HepG2 (cell line): Measurements from ENCODE around the gene BST1. TPM values are rescaled to one million over a fixed set of nuclear protein-coding genes. Genes with fewer than 3 reads are reported as not detected.

Experiments used
- ATAC-seq: fragments of 200-7000 bp; cut with Tn5 transposase; 3 replicates; pipeline ENCODE4 v1.9.1; 2020; ENCODE audit warnings: mild to moderate bottlenecking, moderate library complexity
- BruUV-seq: library from RNA; stranded (reverse); fragments of 400-500 nt; replicated peaks from 2 replicates; lab custom pipeline; 2021; lab: Mats Ljungman, UMichigan
- CTCF ChIA-PET: fragments of 300-600 bp; formaldehyde crosslinking; extraction: SDS; loops from one replicate; lab custom pipeline; 2021; ENCODE audit warnings: low total read pairs, inconsistent platforms, low intra/inter-chr PET ratio; lab: Yijun Ruan, JAX
- POLR2A ChIA-PET: fragments of 350-600 bp; sonication (Branson Sonifier 250); formaldehyde crosslinking; loops from one replicate; lab custom pipeline; 2020; ENCODE audit warnings: antibody characterized with exemption, inconsistent platforms; lab: Yijun Ruan, JAX
- DNase-seq: peaks from one replicate; pipeline ENCODE4 v3.0.0-alpha.2; 2015; ENCODE audit warnings: low spot score
- FAIRE-seq: peaks from 3 replicates; lab custom pipeline; 2011; peaks lifted over from hg19 to GRCh38; lab: Jason Lieb, UNC
- H2AFZ ChIP-seq: one replicate; pipeline ENCODE4 v1.6.1; 2011; ENCODE audit warnings: low read length, inconsistent platforms
- H3K27ac ChIP-seq: fragments of 300-600 bp; 3 replicates; pipeline ENCODE4 v1.8.0; 2011; ENCODE audit warnings: mixed run types, mild to moderate bottlenecking, mixed read lengths, low read length, inconsistent platforms; ENCODE audit not compliant: insufficient read depth; ENCODE audit errors: extremely low read length
- H3K27me3 ChIP-seq, 2 experiments: fragments of 200-600 bp in 1 of 2; 2 replicates in 1 of 2; 3 replicates in 1 of 2; pipeline versions ENCODE4 v1.6.0 to v1.8.0; 2011; ENCODE audit warnings: low read length in 2 of 2, mild to moderate bottlenecking in 2 of 2, moderate library complexity in 2 of 2, inconsistent platforms in 1 of 2; ENCODE audit not compliant: insufficient read depth in 2 of 2, control insufficient read depth in 1 of 2
- H3K36me3 ChIP-seq, 2 experiments: fragments of 200-600 bp in 1 of 2; replicated peaks in 1 of 2; 2 replicates in 1 of 2; 3 replicates in 1 of 2; pipeline versions ENCODE4 v1.5.1 to v1.8.0; 2011; ENCODE audit warnings: low read length in 2 of 2, inconsistent platforms in 1 of 2; ENCODE audit not compliant: insufficient read depth in 2 of 2, control insufficient read depth in 1 of 2
- H3K4me1 ChIP-seq: 2 replicates; pipeline ENCODE4 v1.5.1; 2012; ENCODE audit warnings: low read length, inconsistent platforms; ENCODE audit not compliant: insufficient read depth
- H3K4me2 ChIP-seq: 2 replicates; pipeline ENCODE4 v1.6.0; 2011; ENCODE audit warnings: low read depth, low read length, inconsistent platforms
- H3K4me3 ChIP-seq, 3 experiments: fragments of 200-600 bp in 1 of 3; sonication (generic), shearing (Covaris generic) in 1 of 3; replicated peaks in 1 of 3; 2 replicates each; pipeline ENCODE4 v1.5.1; 2011 to 2016; ENCODE audit warnings: low read length in 3 of 3, inconsistent platforms in 2 of 3, low read depth in 2 of 3, mild to moderate bottlenecking in 2 of 3, control low read depth in 1 of 3, mixed read lengths in 1 of 3; ENCODE audit not compliant: insufficient read depth in 1 of 3
- H3K79me2 ChIP-seq: one replicate; pipeline ENCODE4 v1.6.1; 2011; ENCODE audit warnings: low read length, inconsistent platforms; ENCODE audit not compliant: insufficient read depth
- H3K9ac ChIP-seq: 2 replicates; pipeline ENCODE4 v1.6.0; 2011; ENCODE audit warnings: mild to moderate bottlenecking, low read depth, low read length, inconsistent platforms; ENCODE audit not compliant: insufficient read depth
- H3K9me3 ChIP-seq: 2 replicates; pipeline ENCODE4 v1.5.1; 2012; ENCODE audit warnings: mild to moderate bottlenecking, low read length
- H4K20me1 ChIP-seq: 2 replicates; pipeline ENCODE4 v1.6.0; 2011; ENCODE audit warnings: inconsistent platforms, mild to moderate bottlenecking, low read length, moderate library complexity; ENCODE audit not compliant: insufficient read depth
- DR1 ChIP-seq: sonication (generic); formaldehyde crosslinking; IDR thresholded peaks from 2 replicates; pipeline ENCODE4 v1.8.0; 2021; ENCODE audit warnings: mild to moderate bottlenecking, missing genetic modification reagents, inconsistent platforms
- NBN ChIP-seq: fragments of 450-650 bp; conservative IDR thresholded peaks from 2 replicates; pipeline ENCODE4 v1.6.1; 2017
- NFE2L1 ChIP-seq: sonication (generic); formaldehyde crosslinking; IDR thresholded peaks from 2 replicates; pipeline ENCODE4 v1.4.0; 2020; ENCODE audit warnings: missing genetic modification reagents, mild to moderate bottlenecking, borderline replicate concordance
- RXRB ChIP-seq: IDR thresholded peaks from 2 replicates; pipeline ENCODE4 v1.6.1; 2016; ENCODE audit warnings: borderline replicate concordance, missing genetic modification reagents, missing compliant biosample characterization
- SPEN ChIP-seq: sonication (generic); formaldehyde crosslinking; IDR thresholded peaks from 2 replicates; pipeline ENCODE4 v1.5.1; 2020; ENCODE audit warnings: low read depth, mild to moderate bottlenecking, missing genetic modification reagents
- YEATS4 ChIP-seq: sonication (generic); formaldehyde crosslinking; IDR thresholded peaks from 2 replicates; pipeline ENCODE4 v1.4.0; 2020; ENCODE audit warnings: missing genetic modification reagents, borderline replicate concordance
- ZBTB37 ChIP-seq: sonication (generic); formaldehyde crosslinking; IDR thresholded peaks from 2 replicates; pipeline ENCODE4 v1.4.0; 2020; ENCODE audit warnings: mild to moderate bottlenecking, missing genetic modification reagents
- ZNF263 ChIP-seq: sonication (generic); formaldehyde crosslinking; IDR thresholded peaks from 2 replicates; pipeline ENCODE4 v1.4.0; 2020; ENCODE audit warnings: missing genetic modification reagents
- ZNF660 ChIP-seq: sonication (generic); formaldehyde crosslinking; IDR thresholded peaks from 2 replicates; pipeline ENCODE4 v1.5.1; 2020; ENCODE audit warnings: mild to moderate bottlenecking, low read depth, missing genetic modification reagents, borderline replicate concordance
- ZNF746 ChIP-seq: sonication (generic); formaldehyde crosslinking; IDR thresholded peaks from 2 replicates; pipeline ENCODE4 v1.8.0; 2022; ENCODE audit warnings: mild to moderate bottlenecking, missing genetic modification reagents
- ZNF800 ChIP-seq: sonication (generic); formaldehyde crosslinking; IDR thresholded peaks from 2 replicates; pipeline ENCODE4 v1.4.0; 2020; ENCODE audit warnings: missing genetic modification reagents
- WGBS: methylation state at CpG from one replicate; pipeline ENCODE4 v1.1.6; 2017; ENCODE audit warnings: low lambda C conversion rate; 5-methylcytosine and 5-hydroxymethylcytosine counted together
- in situ Hi-C: cut with HindIII; loops from 2 replicates; pipeline ENCODE4 v1.10.0; 2017; ENCODE audit warnings: low pct_unique_long_range_greater_than_20kb; ENCODE audit not compliant: extremely low pct_ligation_motif_present
- intact Hi-C: fragments of 100-400 bp; cut with micrococcal nuclease; formaldehyde crosslinking; loops from one replicate; pipeline ENCODE4 v1.10.0; 2022; ENCODE audit not compliant: unreplicated experiment
- polyA plus RNA-seq, 8 experiments: library from polyadenylated mRNA; depleted of rRNA in 3 of 8; stranded (reverse) in 7 of 8; unstranded in 1 of 8; fragments of >200 nt; fragmentation: Illumina TruSeq in 4 of 8; extraction: Trizol in 4 of 8; gene quantifications; 2 replicates each; pipeline versions ENCODE4 v1.2.1 to v1.2.3, GENCODE V29; 2011 to 2016; ENCODE audit warnings: low read depth in 4 of 8, missing spikeins in 1 of 8, mixed read lengths in 1 of 8; ENCODE audit not compliant: insufficient read depth in 1 of 8
- total RNA-seq, 5 experiments: library from RNA; depleted of rRNA; stranded (reverse); fragments of >200 nt; fragmentation: Illumina TruSeq; extraction: Trizol; gene quantifications; 2 replicates each; pipeline ENCODE4 v1.2.3, GENCODE V29; 2016; ENCODE audit warnings: low read depth in 1 of 5

Gene BST1
- total and polyA plus RNA-seq, 2 of the 13 experiments (the other 11 are each of a cell fraction or from before 2014, with no cell fraction given) = 0.09 to 0.49 TPM

GRCh38 chr4:15676899-15677298 is 26.0 kb upstream of the BST1 start:
- no TSS peak for BruUV-seq
- H3K4me2 ChIP-seq = peak overlapping the region; percentile 68

GRCh38 chr4:15677507-15677988 is 25.3 kb upstream of the BST1 start:
- H3K79me2 ChIP-seq = peaks cover 80% of the 10 kb centered on the region
- no peaks in the 10 kb centered on the region for H3K36me3 ChIP-seq
- H3K27ac ChIP-seq = peak overlapping the region; percentile 49
- FAIRE-seq (peak; percentile 44), DNase-seq (peak; percentile 86), ATAC-seq (peak; percentile 20)
- BruUV-seq = no TSS peak
- peak overlapping the region; percentile 68 for H3K4me2 ChIP-seq
- H3K27me3 ChIP-seq = no peaks in the 10 kb centered on the region; a peak in 1 of 5 replicates
- peaks cover 46% of the 10 kb centered on the region for H3K4me1 ChIP-seq
- no peaks in the 10 kb centered on the region for H3K9me3 ChIP-seq
- whole genome bisulfite sequencing = 80% methylated on average over 2 of the region's 2 CpGs
- no peak overlapping the region for H2AFZ ChIP-seq
- POLR2A ChIA-PET = interaction anchor here (1.8 kb wide), 1 partner anchor 22 kb away, joined by 4 read pairs; the partner anchor contains the start of gene FBXL5
- no peak overlapping the region for H3K9ac ChIP-seq
- intact Hi-C loops = no loop called here
- CTCF ChIA-PET = no interaction called here
- H4K20me1 ChIP-seq = no peaks in the 10 kb centered on the region
- H3K4me3 ChIP-seq = no peak overlapping the region; a peak in 1 of 6 replicates
- in situ Hi-C loops = no loop called here
- no peak for TF ChIP-seq DR1 (CRISPR knock-in tag)
- no peak for TF ChIP-seq ZNF746 (CRISPR knock-in tag)
- TF ChIP-seq ZBTB37 = no peak
- no peak for TF ChIP-seq NFE2L1 (CRISPR knock-in tag)
- TF ChIP-seq ZNF263 (CRISPR knock-in tag) = no peak
- TF ChIP-seq RXRB = no peak

More at GRCh38 chr4:15676899-15677298, 26.0 kb upstream of the BST1 start:
- 95% methylated on average over 6 of the region's 6 CpGs for WGBS
- FAIRE-seq = no peak
- Histone ChIP-seq H3K9me3 (no peaks in the 10 kb centered on the region), H2AFZ (no peak overlapping the region), H3K36me3 (no peaks in the 10 kb centered on the region; a peak in 1 of 5 replicates), H3K4me3 (no peak overlapping the region), H3K79me2 (peaks cover 73% of the 10 kb centered on the region), H3K27ac (peak overlapping the region; percentile 49), H4K20me1 (no peaks in the 10 kb centered on the region), H3K4me1 (peaks cover 46% of the 10 kb centered on the region), H3K27me3 (no peaks in the 10 kb centered on the region; a peak in 1 of 5 replicates), H3K9ac (no peak overlapping the region)
- TF ChIP-seq ZNF660 (CRISPR knock-in tag) (no peak), NBN (no peak), ZNF800 (CRISPR knock-in tag) (no peak), SPEN (no peak), YEATS4 (CRISPR knock-in tag) (no peak)
- ChIA-PET POLR2A (interaction anchor here (1.8 kb wide), 1 partner anchor 21 kb away, joined by 4 read pairs; the partner anchor contains the start of gene FBXL5), CTCF (no interaction called here)
- in situ Hi-C loops (no loop called here), intact Hi-C loops (no loop called here)
- DNase-seq = no peak
- ATAC-seq = no peak
